ENCODE data around the gene FHIT.
"Not testable (repeated sequence)": the region's sequence is repeated elsewhere in the genome, so short reads cannot be mapped to it uniquely, and the experiment has no call there.

Gene FHIT

GRCh38 chr3:61226166-61226686 lies 25.0 kb downstream of the FHIT start:
- DNase-seq = no peak

GRCh38 chr3:61224823-61225222 lies 26.4 kb downstream of the FHIT start:
- DNase-seq = no peak

DNA sequence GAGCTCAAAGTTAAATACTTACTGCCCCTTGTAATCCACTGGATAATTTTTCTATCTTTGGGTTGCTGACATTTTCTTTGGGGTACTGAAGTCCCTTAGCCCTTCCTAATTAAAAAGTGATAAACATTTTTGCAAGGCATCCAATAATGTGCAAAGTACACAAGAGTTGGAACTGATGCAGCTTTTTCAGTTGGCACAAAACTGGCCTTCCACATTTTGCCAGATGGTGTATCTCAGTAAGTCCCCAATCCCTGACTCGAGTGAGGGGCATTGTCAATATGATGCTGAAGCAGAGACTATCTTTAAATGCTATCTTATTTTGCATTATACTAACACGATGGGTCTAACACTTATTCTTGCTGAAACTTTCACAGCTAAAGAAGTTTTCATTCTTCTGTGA lies 27.8 kb downstream of the FHIT start:
- DNase-seq = no peak

DNA sequence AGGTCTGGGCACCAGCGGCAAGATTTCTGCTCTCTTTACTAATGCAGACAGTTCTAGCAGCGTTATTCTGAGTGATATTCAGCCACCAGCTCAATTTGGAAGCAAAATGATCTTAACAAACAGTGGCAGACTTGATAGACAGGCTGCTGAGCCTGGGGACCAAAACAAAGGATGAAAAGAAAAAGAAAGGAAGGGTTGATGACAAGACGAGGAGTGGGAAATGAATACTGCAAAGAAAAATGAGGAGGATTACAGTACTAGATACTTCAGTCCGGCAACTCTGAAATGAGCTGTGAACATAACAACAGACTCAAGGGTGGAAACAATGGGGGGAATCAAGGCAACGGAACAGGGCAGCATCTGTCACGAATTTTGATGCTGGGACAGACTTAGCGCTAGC lies 28.8 kb downstream of the FHIT start:
- DNase-seq = no peak

GRCh38 chr3:61221759-61222362 lies 29.4 kb downstream of the FHIT start:
- DNase-seq = no peak

DNA sequence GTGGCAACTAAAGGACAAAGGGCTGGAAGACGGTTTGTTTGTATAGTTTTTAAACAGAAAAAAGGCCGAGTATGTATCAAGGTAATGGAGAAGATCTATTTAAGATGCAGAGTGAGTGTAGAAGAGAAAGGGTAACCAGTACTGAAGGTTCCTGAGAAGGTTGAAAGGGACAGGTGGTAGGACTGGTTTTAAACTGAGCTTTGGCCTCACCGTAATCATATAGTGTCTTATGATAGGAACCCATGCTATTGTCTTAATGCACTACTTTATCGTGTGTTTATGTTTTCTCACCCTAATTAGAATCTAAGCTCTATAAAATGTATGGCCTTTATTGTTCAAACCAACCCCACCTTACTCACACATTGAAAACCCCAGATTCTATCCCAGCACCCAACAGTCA lies 32.7 kb downstream of the FHIT start:
- DNase-seq = no peak

GRCh38 chr3:61216171-61216570 lies 35.1 kb downstream of the FHIT start:
- DNase-seq = not testable (repeated sequence)

GRCh38 chr3:61202086-61202485 lies 49.2 kb downstream of the FHIT start:
- DNase-seq = no peak

GRCh38 chr3:61201071-61201470 lies 50.2 kb downstream of the FHIT start:
- DNase-seq = no peak

DNA sequence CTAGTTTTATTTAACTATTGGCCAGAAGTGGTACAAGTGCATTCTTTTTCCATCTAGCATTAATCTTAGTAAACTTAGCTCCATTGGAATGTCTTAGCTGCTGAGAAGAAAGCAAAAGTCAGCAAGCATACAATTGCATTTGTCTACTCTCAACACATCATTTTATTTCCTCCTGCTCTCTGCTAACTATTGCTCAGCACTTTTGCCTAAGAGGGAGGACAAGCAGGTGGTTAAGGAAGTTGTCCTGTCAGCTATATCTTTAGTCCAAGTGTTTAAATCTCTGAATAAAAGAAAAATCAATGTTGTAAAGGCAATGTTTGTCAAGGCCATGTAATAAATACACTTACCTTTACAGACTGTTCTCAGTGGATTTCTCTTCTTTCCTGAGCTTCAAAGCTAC lies 51.0 kb downstream of the FHIT start:
- DNase-seq = no peak

DNA sequence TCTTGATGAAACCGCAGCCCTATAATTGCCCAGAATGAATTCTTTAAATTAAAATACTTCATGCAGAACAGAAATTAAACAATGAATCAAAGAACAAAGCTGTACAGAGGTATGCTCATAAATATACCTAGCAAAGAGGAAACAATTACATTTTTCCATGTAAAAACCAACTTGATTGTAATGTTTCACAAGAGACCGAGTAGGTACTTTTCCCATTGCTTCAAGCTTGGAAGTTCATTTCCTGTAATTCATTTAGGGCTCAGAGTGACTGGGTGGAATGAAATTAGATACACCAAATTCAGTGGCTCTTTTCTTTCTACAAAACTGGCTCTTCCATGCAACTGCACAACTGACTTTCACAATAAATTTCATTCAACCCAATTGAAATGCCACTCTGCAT lies 51.4 kb downstream of the FHIT start:
- DNase-seq = no peak

- DNase-seq = no peak
These were observed 56.2 kb downstream of the FHIT start for GRCh38 chr3:61194892-61195538.

GRCh38 chr3:61192222-61192621 lies 59.0 kb downstream of the FHIT start:
- DNase-seq = no peak

DNA sequence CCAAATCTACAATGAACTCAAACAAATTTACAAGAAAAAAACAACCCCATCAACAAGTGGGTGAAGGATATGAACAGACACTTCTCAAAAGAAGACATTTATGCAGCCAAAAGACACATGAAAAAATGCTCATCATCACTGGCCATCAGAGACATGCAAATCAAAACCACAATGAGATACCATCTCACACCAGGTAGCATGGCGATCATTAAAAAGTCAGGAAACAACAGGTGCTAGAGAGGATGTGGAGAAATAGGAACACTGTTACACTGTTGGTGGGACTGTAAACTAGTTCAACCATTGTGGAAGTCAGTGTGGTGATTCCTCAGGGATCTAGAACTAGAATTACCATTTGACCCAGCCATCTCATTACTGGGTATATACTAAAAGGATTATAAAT lies 61.0 kb downstream of the FHIT start:
- DNase-seq = not testable (repeated sequence)

DNA sequence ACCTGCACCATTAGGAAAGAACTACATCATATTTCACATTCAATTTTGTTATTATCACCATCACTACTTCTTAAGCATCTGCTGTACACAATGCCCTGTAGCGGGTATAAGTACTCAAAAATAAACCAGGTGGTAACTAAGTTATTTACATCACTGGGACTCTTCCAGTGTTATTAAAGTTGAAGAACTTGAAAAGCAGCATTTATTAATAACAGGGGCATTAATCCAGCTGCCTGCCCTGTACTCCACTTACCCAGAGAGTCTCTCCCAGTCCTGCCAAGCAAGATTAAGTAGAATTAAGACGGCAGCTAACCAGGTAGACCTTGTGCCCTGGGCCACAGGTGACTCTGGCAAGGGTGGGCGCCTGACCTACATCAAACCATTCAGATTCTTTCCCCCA lies 65.2 kb downstream of the FHIT start:
- no peak for DNase-seq

- no peak for DNase-seq
These were observed 66.3 kb downstream of the FHIT start for GRCh38 chr3:61184956-61185355.

DNA sequence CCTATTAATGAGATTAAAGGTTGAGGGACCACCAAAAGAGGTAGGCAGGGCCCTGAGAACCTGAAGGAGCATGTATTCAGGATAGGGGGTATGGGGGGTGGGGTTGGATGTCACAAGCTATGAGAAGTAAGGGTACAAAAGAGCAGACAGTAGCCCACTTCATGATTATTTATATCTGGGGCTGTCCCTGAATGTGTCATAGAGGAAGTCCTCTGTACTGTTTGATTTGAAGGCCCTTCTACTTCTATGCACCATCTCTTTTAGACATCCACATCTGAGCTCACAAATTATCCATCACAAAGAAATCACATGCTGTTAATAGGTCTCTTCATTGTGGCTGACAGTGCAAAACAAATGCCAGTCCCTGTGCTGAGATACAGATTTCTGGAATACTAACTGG lies 68.6 kb downstream of the FHIT start:
- DNase-seq = no peak

GRCh38 chr3:61181874-61182273 lies 69.4 kb downstream of the FHIT start:
- no peak for DNase-seq

- no peak for DNase-seq
These were observed 71.0 kb downstream of the FHIT start for GRCh38 chr3:61180206-61180605.

- DNase-seq = no peak
These were observed 73.1 kb downstream of the FHIT start for GRCh38 chr3:61178167-61178566.

DNA sequence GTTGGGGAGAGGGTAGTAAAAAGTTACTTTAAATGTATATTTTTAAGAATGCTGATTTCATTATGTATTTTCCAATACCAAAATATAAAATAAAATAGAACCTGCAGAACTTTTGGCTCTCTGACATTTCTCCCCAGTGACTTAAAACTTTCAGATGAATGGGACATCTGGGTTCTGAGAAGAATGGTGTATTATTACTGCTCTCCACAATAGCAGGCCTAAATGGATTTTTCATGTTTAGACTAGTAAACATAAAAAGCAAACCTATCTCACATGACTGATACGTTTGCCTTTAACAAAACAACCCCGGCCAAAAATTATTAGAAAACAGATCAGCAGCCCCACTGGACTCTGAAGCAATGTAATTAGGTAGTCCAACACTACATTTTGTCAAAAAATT lies 73.8 kb downstream of the FHIT start:
- no peak for DNase-seq

GRCh38 chr3:61173676-61174075 lies 77.6 kb downstream of the FHIT start:
- no peak for DNase-seq

GRCh38 chr3:61172684-61173083 lies 78.6 kb downstream of the FHIT start:
- DNase-seq = no peak

DNA sequence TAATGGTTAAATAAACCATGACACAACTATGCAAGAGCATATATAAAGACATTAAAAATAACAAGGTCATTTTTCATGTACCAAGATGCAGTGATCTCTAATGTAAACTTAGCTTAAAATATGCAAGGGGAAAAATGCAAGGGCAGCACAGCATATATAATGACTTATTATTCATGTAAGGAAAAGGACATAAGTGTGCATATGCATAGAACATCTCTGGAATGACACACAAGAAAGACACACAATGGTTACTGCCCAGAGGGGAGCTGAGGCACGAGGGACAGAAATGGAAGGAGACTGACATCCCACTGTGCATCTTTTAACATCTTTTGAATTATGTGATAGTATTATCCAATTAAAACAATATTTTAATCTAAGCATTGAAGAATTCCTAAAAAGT lies 79.0 kb downstream of the FHIT start:
- no peak for DNase-seq

Data from DMS 273 treated with DMSO at 0.1 percent for 48 hours (cell line).